ENCODE data around the gene HAGH. TPM values are rescaled to one million over a fixed set of nuclear protein-coding genes. Genes with fewer than 3 reads are reported as not detected.

The HAGH gene
- total RNA-seq, 4 donors from 2014 or later: 30.6 to 56.5 (median 43.4) TPM

GRCh38 chr16:1788095-1788707 lies 38.4 kb downstream of the HAGH start:
- DNase-seq: no peak

GRCh38 chr16:1787322-1788094 lies 39.1 kb downstream of the HAGH start:
- no peak for DNase-seq
- WGBS, 2 donors: 94% methylated on average over 5 of the region's 44 CpGs; no CpG with 5 or more reads in 1 of the 2 donors
- Histone ChIP-seq H3K36me3 (peaks cover 0 to 76% (median 8%) of the 10 kb centered on the region in 3 donors), H3K4me1 (peaks cover 21 to 63% (median 28%) of the 10 kb centered on the region in 3 donors), H3K27me3 (no peaks in the 10 kb centered on the region), H3K9me3 (no peaks in the 10 kb centered on the region), H3K27ac (no peak overlapping the region), H3K4me3 (no peak overlapping the region)
- no peak for TF ChIP-seq POLR2A (IDR thresholded peaks at IDR 0.05)
- TF ChIP-seq CTCF (IDR thresholded peaks at IDR 0.05): no peak
- intact Hi-C loops (cut with DNase I): no loop called here

More at GRCh38 chr16:1788095-1788707, 38.4 kb downstream of the HAGH start:
- 80 to 81% methylated on average over 1 to 7 of the region's 38 CpGs for WGBS, 2 donors
- Histone ChIP-seq H3K4me3 (no peak overlapping the region), H3K4me1 (peaks cover 20 to 62% (median 28%) of the 10 kb centered on the region in 3 donors), H3K27me3 (no peaks in the 10 kb centered on the region), H3K36me3 (peaks cover 0 to 78% (median 8%) of the 10 kb centered on the region in 3 donors), H3K9me3 (no peaks in the 10 kb centered on the region), H3K27ac (peak overlapping the region in 2 of 4 donors; percentile 15 to 55)
- TF ChIP-seq CTCF (IDR thresholded peaks at IDR 0.05): no peak
- TF ChIP-seq POLR2A (IDR thresholded peaks at IDR 0.05): no peak
- intact Hi-C loops (cut with DNase I): no loop called here

GRCh38 chr16:1787056-1787321 lies 39.6 kb downstream of the HAGH start:
- Histone ChIP-seq H3K27ac (no peak overlapping the region), H3K36me3 (peaks cover 0 to 71% (median 8%) of the 10 kb centered on the region in 3 donors), H3K9me3 (no peaks in the 10 kb centered on the region), H3K27me3 (no peaks in the 10 kb centered on the region), H3K4me1 (peaks cover 21 to 63% (median 28%) of the 10 kb centered on the region in 3 donors), H3K4me3 (no peak overlapping the region)
- no peak for DNase-seq
- intact Hi-C loops (cut with DNase I): no loop called here
- TF ChIP-seq POLR2A (IDR thresholded peaks at IDR 0.05) (no peak), CTCF (IDR thresholded peaks at IDR 0.05) (no peak)
- WGBS, 2 donors: 81% methylated on average over 4 of the region's 6 CpGs; no CpG with 5 or more reads in 1 of the 2 donors

- H3K36me3 ChIP-seq: peaks cover 0 to 65% (median 8%) of the 10 kb centered on the region in 3 donors
- no peaks in the 10 kb centered on the region for H3K27me3 ChIP-seq
- no peak overlapping the region for H3K27ac ChIP-seq
- no peak overlapping the region for H3K4me3 ChIP-seq
- intact Hi-C loops (cut with DNase I): no loop called here
- 96% methylated on average over 17 of the region's 51 CpGs; no CpG with 5 or more reads in 1 of the 2 donors for WGBS, 2 donors
- no peaks in the 10 kb centered on the region for H3K9me3 ChIP-seq
- no peak for DNase-seq
- TF ChIP-seq POLR2A (IDR thresholded peaks at IDR 0.05) (no peak), CTCF (IDR thresholded peaks at IDR 0.05) (no peak)
- peaks cover 26 to 69% (median 30%) of the 10 kb centered on the region in 3 donors for H3K4me1 ChIP-seq
Measured at GRCh38 chr16:1786242-1787055, 40.2 kb downstream of the HAGH start.

- no peak for DNase-seq
- 79 to 90% methylated on average over 2 to 10 of the region's 14 CpGs for WGBS, 2 donors
- Histone ChIP-seq H3K27me3 (no peaks in the 10 kb centered on the region), H3K27ac (no peak overlapping the region), H3K4me3 (no peak overlapping the region), H3K36me3 (peaks cover 0 to 63% (median 8%) of the 10 kb centered on the region in 3 donors), H3K4me1 (peaks cover 31 to 75% (median 37%) of the 10 kb centered on the region in 3 donors), H3K9me3 (no peaks in the 10 kb centered on the region)
- intact Hi-C loops (cut with DNase I): no loop called here
- TF ChIP-seq POLR2A (IDR thresholded peaks at IDR 0.05): no peak
- TF ChIP-seq CTCF (IDR thresholded peaks at IDR 0.05): no peak
Measured at GRCh38 chr16:1785846-1786170, 40.8 kb downstream of the HAGH start.
